NCI-H345 (cell line): Measurements from ENCODE around the gene PIN1.
"Not testable (repeated sequence)": the region's sequence is repeated elsewhere in the genome, so short reads cannot be mapped to it uniquely, and the experiment has no call there.

Experiments used
- DNase-seq: peaks from one replicate; lab custom pipeline; 2025; lab: John Stamatoyannopoulos, UW

PIN1 gene

GRCh38 chr19:9818734-9819595, 16.2 kb upstream of the PIN1 start, which contains the start of gene FBXL12:
FBXL12 (minus strand) TSS chr19:9819079; CDS start chr19:9818813, 266 bp downstream.
- peak; percentile 100 for DNase-seq

- DNase-seq, result no peak
Observed at GRCh38 chr19:9819596-9819909, 15.6 kb upstream of the PIN1 start.

DNA sequence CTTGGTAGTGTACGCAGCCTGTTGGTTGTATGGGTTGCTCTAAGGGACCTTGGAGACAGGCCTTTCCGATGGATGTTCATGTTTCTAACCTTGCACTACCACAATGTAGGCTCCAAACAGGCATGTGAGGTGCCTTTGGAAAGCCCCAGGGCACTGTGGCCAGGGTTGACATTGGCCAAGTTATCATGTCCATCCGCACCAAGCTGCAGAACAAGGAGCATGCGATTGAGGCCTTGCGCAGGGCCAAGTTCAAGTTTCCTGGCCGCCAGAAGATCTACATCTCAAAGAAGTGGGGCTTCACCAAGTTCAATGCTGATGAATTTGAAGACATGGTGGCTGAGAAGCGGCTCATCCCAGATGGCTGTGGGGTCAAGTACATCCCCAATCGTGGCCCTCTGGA, 15.1 kb upstream of the PIN1 start:
- not testable (repeated sequence) for DNase-seq

GRCh38 chr19:9823816-9824215, 11.3 kb upstream of the PIN1 start:
- DNase-seq, result no peak

DNA sequence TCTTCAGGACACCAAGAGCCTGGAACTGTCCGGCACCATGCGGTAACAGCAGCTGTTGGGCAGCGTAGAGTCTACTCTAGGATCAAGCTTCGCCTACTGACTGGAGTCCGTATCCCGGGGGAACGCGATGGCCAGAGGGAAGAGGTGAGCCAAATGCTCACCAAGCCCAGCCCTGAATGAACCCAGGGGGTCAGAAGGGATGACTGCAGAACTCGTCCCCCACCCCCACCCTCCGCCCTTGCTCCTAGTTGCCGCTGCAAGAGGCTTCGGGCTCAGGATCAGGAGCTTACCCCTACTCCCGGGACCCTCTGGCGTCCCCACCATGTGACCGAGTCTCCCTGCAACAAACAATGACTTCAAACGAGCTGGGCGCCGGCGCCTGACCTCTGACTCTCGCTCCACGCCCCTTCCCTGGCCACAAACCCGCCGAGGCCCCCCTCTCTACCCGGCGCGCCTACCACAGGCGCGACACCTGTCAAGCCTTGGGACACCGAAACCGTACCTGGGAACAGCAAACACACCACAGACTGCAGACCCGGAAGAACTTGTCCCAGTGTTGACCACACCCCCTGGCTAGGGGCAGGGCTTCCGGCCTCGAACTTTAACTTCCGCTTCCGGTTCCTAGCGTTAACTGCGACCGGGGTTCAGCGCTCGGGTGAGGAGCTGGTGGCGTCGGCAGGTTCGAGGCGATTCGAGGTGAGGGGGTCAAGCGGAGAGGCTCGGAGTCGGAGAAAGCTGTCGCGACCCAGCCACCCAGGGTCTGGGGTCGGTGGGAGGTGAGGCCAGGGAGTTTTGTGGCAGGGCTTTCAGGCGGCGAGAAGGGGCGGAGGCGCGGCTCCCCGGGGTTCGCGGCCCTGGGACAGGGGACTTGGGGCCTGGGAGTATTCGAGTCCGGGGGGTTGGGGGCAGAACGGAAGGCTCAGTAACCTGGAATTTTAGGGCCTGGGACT, 7.6 kb upstream of the PIN1 start, which contains the start of gene UBL5:
TSS of gene UBL5 (plus strand) at position 630 of the 950 bp plus-strand sequence. CDS start 420 bp downstream, outside the sequence.
- DNase-seq, result peak; percentile 93

DNA sequence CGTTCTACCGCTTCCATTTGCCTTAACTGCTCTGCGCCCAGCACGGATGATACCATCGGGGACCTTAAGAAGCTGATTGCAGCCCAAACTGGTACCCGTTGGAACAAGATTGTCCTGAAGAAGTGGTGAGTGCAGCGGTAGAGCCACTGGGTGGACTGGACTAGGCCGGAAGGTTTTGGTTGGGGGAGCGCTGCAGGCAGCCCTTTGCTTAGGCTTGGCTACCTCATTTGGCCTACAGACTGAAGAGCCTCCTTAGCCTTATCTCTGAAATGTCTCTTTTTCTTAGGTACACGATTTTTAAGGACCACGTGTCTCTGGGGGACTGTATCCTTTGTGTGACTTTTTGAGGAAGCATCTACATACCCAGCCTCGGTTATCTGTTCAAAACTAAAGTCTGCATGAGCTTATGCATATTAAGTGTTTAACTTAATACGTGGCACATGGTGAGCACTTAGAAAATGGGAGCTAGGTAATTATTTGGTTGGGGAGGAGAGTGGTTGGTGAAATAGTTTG, 6.5 kb upstream of the PIN1 start:
- DNase-seq, result no peak

DNA sequence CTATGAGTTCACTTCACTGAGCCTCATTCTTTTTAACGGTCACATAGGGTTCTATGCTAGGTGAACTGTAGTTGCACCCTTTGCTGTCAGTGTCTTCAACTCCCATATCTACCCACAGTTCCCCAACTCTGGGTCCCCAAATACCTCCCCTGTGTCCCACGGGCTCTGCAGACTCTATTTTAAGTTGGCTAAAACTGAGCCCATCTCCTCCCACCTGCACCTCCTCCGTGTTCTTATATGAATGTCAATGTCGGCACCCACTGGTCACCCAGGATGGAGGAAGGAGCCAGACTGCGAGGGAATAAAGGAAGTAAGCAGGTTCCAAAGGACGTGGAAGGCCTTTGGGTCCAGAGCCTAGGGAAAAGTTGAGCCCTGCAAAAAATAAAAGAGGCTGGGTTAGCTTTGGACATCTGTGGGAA, 802 bp upstream of the PIN1 start:
- DNase-seq, result no peak

GRCh38 chr19:9835507-9835949, 410 bp downstream of the PIN1 start:
- DNase-seq, result no peak

DNA sequence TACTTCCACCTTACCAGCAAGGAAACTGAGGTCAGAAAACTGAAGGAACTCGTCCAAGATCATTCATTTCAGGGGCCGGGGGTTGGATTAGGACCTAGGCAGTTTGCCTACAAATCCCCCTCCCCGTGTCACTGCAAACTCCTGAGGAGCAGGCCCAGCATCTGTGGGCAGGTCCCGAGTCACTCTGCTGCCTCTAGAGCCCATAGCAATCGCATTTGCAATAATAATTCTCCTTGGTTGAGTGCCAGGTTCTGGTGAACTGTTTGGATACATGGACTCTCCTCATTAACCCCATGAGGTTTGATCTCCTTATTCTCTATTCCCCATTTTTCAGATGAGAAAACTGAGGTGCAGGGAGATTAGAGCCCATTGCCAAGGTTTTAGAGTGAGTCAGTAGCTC, 903 bp downstream of the PIN1 start:
- no peak for DNase-seq

GRCh38 chr19:9838324-9838723, 3.2 kb downstream of the PIN1 start:
- no peak for DNase-seq

- no peak for DNase-seq
Observed at GRCh38 chr19:9839415-9839814, 4.3 kb downstream of the PIN1 start.

- no peak for DNase-seq
Observed at GRCh38 chr19:9842834-9843625, 7.9 kb downstream of the PIN1 start.

GRCh38 chr19:9843626-9844273, 8.6 kb downstream of the PIN1 start:
- not testable (repeated sequence) for DNase-seq

DNA sequence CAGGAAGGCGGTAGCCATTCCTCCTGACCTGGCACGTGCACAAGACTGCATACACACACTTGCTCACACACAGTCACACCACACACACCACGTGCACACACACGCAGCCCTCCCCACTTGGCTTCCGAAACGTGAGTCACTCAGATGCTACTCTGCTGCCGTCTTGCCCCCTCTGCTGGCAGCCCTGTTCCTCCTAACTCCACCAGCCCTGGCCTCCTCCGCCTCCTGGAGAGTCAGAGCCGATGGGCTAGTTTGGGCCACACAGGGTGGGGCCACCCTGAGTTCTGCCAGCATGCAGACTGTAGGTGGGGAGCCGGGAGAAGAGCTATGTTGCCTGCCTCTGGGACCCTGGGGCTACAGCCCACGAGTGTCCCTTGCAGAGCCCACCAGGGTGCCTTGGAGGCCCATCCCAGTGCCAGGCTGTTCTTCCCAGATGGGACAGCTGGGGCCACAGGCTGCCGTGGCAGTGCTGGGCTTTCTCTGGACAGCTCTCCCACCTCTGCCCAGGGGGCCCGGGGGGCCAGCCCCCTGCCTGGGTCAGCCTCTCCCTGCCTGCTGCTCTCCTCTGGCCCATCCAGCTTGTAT, 12.1 kb downstream of the PIN1 start:
- DNase-seq, result no peak

DNA sequence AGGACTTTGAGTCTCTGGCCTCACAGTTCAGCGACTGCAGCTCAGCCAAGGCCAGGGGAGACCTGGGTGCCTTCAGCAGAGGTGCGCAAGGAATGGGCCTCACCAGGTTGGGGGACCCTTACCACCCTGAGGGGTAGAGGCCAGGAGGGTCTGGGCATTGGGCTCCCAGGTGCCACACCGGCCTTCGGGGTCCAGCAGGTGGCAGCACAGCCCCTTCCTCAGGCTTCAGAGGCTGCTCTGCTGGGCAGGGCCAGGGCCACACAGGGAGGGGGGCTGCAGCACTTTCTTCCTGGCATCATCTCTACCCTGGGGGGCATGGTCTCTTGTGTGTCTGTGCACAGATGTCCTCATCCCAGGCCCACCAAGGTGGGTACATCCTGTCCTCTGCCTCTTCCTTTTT, 12.9 kb downstream of the PIN1 start:
- DNase-seq, result no peak

DNA sequence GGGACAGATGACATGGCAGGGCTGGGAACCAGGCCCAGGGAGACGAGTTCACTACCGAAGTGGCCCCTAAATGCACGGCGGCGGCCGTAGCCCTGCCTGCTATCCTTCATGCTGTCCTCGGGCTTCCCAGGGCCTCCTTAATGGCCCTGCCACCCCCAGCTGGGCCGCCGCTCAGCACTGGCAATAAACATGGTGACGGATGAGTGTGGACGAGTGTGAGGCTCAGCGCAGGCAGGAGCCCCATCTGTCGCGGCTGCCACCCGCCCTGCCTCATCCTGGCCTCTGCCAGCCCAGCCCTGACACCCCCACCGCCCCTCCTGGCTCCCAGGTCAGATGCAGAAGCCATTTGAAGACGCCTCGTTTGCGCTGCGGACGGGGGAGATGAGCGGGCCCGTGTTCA, 13.6 kb downstream of the PIN1 start:
- DNase-seq, result no peak

DNA sequence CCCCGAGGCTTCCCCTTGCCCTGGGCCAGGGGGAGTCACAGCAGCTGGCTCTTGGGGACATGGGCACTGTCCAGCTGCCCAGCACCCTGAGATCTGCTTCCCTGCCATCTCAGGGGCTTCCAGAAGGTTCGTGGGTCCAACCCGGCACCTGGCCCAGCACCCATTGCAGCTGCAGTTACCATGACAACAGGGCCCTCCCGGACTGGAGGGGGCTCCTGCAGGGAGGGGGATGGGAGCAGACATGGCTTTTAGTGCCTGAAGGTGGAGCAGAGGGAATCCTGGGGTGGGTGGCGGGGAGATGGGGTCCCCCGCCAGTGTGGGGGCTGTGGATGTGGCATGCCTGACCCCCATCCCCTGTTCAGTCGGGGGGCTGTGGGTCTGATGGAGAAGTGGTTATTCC, 14.7 kb downstream of the PIN1 start:
- no peak for DNase-seq

DNA sequence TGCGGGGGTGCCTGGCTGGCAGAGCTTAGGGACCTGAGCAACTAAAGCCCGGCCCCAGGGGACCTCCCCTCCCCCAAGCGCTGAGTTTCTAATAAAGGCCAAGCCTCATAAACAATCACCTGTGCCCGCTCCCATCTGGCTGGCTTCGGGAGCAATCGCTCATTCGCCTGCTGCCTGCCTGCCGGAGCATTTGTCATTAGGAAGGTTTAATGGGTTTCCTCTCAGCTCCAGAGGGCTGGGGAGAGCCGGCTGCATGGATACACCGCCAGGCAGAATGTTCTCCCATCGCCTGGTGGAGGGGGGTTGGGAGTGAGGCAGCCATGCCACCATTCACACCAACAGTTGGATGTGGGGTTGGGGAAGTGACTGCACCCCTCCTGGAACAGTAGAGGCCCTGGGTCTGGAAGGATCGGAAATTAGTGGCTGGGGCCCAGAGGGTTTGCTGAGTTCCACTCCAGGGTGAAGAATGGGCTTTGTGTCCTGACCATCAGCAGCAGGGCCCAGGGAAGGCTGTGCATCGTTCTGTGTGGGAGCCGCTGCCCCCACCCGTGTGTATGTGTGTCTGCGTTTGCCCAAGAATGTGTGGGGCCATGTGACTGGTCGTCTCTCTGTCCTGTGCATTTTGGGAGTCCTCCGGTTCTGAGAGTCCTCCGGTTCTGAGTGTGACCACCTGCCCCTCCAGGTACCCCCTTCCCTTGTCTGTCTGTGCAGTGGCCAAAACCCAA, 15.3 kb downstream of the PIN1 start:
- DNase-seq, result no peak

DNA sequence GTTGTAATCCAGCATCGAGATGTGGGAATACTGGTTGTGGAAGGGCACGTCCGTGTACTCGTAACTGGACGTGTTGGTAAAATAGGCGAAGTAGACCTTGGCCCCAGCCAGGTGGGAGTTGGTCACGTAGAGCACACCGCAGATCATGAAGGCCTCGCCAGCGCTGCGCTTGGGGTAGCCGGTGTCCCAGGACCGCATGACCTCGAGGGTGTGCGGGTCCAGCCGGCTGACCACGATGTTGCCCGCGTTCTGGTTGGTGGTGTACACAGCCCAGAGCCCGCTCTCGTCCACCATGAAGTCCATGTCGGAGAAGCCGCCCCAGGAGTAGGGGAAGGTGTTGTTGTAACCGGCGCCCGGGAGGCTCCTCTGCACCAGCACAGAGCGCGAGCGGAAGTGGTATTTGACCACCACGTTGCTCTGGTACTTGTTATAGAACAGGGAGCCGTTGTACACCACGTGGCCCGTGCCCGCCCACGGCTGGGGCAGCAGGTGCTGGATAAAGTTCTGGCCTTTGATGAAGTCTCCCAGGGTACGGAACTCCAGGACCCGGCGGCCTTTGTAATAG, 19.2 kb downstream of the PIN1 start:
- no peak for DNase-seq

GRCh38 chr19:9856609-9857008, 21.5 kb downstream of the PIN1 start:
- no peak for DNase-seq
